ENCODE data around the gene NKAIN2.
"Not testable (repeated sequence)": the region's sequence is repeated elsewhere in the genome, so short reads cannot be mapped to it uniquely, and the experiment has no call there.

The NKAIN2 gene

GRCh38 chr6:124561635-124562130 is 758.0 kb downstream of the NKAIN2 start:
- DNase-seq = no peak

GRCh38 chr6:124564125-124564524 is 760.5 kb downstream of the NKAIN2 start:
- DNase-seq = not testable (repeated sequence)

GRCh38 chr6:124567401-124567800 is 763.7 kb downstream of the NKAIN2 start:
- DNase-seq = peak in 2 of 56 donors; percentile 1

- no peak for DNase-seq
Observed at GRCh38 chr6:124573953-124574352, 770.3 kb downstream of the NKAIN2 start.

- DNase-seq = no peak
Observed at GRCh38 chr6:124577734-124578281, 774.1 kb downstream of the NKAIN2 start.

GRCh38 chr6:124590001-124590400 is 786.3 kb downstream of the NKAIN2 start:
- DNase-seq = no peak

- no peak for DNase-seq
Observed at GRCh38 chr6:124599656-124600055, 796.0 kb downstream of the NKAIN2 start.

GRCh38 chr6:124604719-124605118 is 801.1 kb downstream of the NKAIN2 start:
- no peak for DNase-seq

- DNase-seq = no peak
Observed at GRCh38 chr6:124607119-124607627, 803.5 kb downstream of the NKAIN2 start.

GRCh38 chr6:124613031-124613430 is 809.4 kb downstream of the NKAIN2 start:
- no peak for DNase-seq

GRCh38 chr6:124622351-124622750 is 818.7 kb downstream of the NKAIN2 start:
- no peak for DNase-seq

- no peak for DNase-seq
Observed at GRCh38 chr6:124633655-124634054, 830.0 kb downstream of the NKAIN2 start.

GRCh38 chr6:124640432-124640831 is 836.8 kb downstream of the NKAIN2 start:
- DNase-seq = no peak

- no peak for DNase-seq
Observed at GRCh38 chr6:124655866-124656265, 852.2 kb downstream of the NKAIN2 start.

GRCh38 chr6:124658053-124658452 is 854.4 kb downstream of the NKAIN2 start:
- no peak for DNase-seq

GRCh38 chr6:124659427-124659826 is 855.8 kb downstream of the NKAIN2 start:
- no peak for DNase-seq

GRCh38 chr6:124660185-124660584 is 856.5 kb downstream of the NKAIN2 start:
- DNase-seq = no peak

- DNase-seq = no peak
Observed at GRCh38 chr6:124661097-124661661, 857.5 kb downstream of the NKAIN2 start.

GRCh38 chr6:124668028-124668427 is 864.4 kb downstream of the NKAIN2 start:
- no peak for DNase-seq

GRCh38 chr6:124669713-124670480 is 866.2 kb downstream of the NKAIN2 start:
- no peak for DNase-seq

GRCh38 chr6:124670801-124671200 is 867.1 kb downstream of the NKAIN2 start:
- no peak for DNase-seq

GRCh38 chr6:124671324-124671723 is 867.7 kb downstream of the NKAIN2 start:
- no peak for DNase-seq

All from nucleus accumbens (tissue), 56 donors.